HG03354 (cell line): ENCODE results near the gene POU6F2.

Source experiments
- ATAC-seq: cut with Tn5 transposase; IDR thresholded peaks from one replicate; pipeline ENCODE4 v1.9.1; 2021; ENCODE audit warnings: mild to moderate bottlenecking; ENCODE audit not compliant: unreplicated experiment, poor library complexity, severe bottlenecking

POU6F2 gene

DNA sequence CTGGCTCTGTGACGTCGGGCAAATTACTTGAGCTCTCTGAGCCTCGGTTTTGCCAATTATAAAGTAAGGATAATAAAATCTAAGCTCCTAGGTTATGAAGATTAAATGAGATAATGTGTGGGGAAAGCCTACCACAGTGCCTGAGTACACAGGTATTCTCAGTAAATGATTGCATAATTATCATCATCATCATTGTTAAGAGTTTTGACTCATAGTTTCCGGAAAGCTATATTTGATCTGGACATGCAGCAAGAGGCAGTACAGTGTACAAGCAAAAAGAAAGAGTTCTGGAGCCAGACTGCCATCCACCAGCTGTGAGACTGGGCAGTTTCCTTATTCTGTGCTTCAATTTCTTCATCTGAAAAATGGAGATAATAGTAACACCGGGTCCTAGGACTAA is 432.9 kb downstream of the POU6F2 start:
- ATAC-seq: no peak

DNA sequence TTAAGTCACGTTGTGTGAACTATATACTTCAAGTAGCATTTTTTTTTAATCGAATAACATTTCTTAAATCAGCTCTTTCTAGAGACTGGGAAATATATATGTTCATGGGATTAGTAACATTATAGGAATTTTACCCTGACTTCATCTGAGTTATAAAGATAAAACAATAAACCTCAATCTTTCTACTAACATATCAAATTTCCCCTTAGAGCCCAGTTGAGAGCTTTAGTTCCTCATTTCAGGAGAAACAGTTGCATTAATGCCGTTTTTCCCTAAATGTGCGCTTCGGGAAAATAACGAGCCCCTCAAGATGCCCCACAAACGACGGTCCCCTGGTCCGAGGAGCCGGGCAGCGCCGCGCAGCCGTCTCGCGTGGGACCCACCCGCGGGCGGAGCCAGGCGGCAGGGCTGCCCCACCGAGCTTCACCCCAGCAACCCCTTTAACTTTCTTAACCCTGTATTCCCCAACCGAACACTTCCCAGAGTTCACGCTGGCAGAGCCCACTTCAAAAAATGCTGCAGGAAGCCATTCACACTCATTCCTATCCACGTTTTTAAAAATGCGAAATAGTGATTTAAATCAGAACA is 436.0 kb downstream of the POU6F2 start:
- ATAC-seq: peak; percentile 16

DNA sequence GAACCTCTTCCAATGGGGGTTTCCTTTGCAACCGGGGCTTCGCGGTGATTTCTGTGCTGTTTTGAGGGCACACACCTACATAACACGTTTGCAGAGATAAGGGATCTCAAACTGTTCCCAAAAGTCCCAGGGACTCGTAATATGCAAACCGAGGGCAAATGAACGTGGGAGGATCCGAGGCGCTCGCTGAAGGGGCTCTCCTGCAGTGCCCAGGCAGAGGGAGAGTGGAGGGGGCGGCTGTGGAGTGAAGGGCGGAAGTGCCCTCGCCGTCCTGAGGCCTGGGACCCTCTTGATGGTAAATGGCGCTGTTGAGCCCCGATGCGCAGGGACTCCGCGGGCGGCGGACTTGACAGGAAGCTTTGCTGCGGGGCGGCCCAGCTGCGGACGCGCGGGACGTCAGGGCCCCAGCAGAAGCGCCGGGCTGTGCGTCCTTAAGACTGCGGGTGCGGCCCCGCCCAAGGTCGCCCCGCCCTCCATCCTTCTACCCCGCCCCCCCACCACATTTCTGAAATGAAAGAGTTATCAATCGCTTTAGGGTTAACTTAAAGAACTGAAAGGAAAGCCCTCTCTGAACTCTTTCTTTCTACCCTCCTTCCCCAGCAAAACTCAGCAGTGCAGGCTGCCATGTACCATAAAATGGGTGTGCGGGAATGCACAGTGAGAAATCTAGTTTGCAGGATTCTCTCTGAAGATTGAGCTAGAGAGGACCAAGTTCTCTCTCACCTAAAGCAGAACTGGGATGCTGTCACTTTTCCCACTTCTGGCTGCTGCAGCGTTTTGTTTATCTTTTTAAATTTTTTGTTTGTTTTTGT is 436.7 kb downstream of the POU6F2 start:
- ATAC-seq: peak; percentile 93

DNA sequence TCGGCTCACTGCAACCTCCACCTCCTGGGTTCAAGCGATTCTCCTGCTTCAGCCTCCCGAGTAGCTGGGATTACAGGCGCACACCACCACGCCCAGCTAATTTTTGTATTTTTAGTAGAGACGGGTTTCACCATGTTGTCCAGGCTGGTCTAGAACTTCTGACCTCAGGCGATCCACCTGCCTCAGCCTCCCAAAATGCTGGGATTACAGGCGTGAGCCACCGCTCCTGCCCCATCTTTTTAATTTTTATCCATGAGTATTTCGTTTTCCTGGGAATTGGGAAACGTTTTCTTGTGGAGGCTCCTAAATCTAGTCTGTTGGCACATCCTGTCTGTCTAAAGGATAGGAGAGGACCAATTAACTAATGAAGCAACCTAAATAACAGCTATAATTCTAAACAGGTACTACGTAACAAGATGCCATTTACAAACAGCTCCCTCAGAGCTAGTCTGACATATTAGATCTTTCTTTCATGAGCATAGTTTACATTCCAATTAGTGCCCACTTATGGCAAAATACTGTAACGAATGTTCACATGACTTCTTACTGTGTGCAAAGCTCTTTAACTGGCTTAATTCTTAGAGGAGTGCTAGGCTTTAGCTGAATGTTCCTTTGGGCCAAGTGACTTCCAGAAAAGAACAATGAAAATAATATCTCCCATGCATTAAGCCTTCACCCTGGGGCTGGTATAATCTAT is 437.5 kb downstream of the POU6F2 start:
- no peak for ATAC-seq

DNA sequence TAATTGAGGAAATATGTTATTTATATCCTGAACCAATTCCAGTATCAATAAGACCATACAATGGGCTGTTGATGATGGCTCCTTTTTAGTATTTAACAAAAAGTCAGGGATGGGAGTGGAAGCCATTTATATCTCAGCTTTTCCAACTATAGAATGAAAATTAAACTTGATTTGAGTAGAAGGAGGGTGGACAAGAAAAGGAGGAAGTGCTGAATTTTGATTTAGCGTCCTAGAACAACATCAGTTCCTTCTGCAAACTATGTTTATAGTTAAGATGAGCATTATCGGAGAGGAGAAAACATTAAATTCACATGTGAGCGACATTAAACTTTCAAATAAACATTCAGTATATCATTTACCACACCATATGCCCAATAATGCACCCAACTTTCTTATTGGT is 439.2 kb downstream of the POU6F2 start:
- no peak for ATAC-seq

DNA sequence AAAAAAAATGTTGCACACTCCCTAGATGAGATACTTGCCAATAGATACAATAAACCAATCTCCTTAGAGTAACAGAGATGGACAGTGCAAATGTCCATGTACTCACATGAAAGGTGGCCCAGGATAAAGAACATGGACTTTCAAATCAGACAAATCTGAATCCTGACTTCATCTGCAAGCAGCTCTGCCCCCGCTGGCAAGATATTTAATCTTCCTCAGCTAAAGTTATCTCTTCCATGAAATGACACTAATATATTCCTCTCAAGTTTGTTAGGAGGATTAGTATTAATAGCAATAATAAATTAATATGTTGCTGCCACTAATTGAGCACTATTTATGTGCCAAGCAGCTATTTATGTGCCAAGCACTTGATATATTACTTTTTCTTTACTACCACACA is 439.9 kb downstream of the POU6F2 start:
- no peak for ATAC-seq

DNA sequence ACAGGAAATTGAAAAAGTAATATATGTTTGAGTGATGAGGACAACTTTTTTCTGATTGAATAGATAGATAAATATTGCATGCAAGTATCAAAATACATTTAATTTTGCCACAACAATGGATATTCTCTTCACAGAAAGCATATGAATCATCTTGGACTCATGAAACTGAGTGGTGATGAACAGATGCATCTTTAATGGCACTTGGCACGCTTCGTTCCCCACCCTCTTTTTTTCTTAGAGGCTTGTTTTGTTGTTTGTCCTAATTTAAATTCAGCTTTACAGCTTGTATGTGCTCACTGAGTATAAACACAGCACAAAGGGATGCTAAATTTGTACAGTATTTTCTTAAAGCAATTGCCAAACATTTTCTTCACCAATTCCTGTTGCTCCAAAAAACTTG is 443.5 kb downstream of the POU6F2 start:
- ATAC-seq: no peak

DNA sequence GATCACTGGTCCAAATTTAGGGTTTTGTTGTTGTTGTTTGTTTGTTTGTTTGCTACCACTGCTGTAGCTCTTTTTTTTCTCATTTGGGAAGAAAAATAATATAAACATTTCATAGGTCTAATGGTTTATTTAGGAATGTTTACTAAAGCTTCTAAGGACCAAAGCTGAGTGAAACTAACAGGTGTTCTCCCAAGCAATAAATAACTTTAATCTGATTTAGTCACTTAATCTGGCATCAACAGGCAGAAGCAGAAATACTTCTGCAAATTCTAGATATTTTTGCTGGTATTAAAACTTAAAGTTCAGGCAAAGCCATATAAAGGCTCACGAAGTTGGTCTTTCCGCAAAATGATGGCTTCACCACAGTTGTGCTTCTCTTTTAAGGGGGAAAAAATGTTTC is 444.0 kb downstream of the POU6F2 start:
- no peak for ATAC-seq

DNA sequence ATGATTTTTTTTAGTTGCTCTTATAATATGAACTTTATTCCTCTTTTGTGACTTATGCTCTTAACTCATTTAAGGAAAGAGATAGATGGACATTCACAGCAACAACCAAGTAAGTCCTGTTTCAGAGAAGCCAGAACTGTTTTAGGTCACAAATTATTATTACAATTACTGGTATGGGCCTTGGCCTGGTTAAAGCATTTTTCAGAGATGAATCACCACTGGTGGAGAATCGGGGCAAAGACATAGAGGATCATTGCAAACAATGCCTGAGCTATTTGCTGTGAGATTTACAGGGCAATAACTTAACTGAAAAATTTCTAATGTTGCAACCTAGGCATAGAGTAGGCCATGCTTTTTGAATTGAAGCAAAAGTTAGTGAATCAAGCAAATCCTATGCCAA is 450.5 kb downstream of the POU6F2 start:
- ATAC-seq: no peak

DNA sequence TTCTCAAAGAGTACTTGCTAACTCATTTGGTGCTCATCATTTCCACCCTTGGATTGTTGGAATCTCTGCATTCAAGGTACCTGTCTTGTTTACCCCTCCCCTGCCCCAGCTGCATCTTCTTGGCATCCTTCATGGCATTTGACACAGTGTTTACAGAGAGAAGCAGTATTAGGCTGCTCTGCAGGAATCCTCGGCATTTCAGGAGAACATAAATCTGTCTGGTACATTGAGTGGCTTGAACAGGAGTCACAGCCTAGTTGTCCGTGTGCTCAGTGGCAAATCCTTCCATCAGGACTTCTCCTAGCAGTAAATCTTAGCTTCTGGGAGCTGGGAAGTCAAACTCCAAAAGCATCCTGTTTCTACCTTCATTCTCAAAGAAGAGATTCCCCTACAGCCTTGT is 451.7 kb downstream of the POU6F2 start:
- ATAC-seq: no peak

DNA sequence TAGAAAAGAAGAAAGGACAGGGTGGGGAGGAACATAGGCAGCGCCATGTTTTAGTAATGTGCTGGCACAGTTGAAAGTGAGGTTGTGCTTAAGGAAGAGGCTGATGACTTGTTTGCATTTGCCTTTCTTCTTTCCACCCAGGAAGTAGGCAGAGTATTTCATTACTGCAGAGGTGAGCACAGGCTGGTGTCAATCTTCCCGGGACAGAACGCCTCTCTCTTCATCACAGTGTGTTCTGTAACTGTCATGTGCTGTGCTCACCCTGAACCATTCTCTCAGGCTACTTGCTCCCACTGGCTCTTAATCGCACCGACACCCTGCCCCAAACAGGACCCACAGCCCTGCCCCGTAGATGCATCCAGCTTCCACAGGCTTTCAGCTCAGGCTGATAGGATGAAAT is 452.7 kb downstream of the POU6F2 start:
- ATAC-seq: no peak

DNA sequence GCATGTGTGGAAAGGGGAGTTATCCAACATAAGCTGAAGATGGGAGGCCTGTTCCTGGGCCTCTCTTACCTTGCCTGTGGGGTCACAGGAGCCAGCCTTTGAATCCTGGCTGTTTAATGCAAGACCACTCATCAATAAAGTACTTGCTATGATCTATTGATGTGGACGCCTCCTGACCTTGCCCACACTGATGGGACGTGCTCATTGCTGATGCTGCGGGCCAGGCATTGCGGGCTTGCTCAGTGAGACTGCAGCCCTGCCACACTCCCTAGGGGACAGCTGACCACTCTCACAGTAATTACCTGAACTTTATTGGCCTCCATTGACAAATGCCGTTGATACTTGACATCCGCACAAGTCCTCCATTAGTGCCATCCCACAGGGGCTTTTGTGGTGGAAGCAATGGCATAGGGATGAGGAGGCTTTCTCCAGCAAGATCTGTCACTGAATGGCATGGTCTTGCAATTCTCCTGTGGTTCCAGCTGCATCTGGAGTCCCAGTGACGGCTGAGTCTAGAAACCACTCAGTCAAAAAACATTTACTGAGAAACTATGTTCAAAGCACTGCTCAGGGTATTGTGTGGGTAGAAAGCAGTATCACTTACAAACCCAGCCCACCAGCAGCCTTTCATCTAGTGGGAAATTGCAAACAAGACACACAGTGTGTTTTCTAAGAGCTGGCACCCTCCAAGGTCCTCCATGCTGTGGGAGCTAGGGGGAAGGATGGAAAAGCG is 453.4 kb downstream of the POU6F2 start:
- ATAC-seq: no peak

DNA sequence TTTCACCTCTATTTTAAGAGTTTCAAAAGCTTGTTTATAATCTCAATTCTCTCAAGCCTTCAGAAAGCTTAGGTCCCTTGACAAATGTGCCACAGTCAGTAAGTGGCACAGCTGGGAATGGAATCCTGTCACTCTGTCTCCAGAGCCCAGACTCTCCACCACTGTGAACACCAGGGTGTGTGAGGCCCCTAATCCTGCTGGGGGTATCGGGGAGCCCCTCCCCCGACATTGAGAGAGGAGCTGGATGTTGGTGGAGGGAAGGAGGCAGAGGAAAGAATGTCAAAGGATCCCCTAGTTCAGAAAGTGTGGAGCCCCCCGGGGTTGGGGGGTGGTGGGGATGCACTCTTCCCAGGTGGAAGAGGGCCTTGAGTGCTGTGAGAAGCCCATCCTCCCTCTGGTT is 454.7 kb downstream of the POU6F2 start:
- no peak for ATAC-seq

DNA sequence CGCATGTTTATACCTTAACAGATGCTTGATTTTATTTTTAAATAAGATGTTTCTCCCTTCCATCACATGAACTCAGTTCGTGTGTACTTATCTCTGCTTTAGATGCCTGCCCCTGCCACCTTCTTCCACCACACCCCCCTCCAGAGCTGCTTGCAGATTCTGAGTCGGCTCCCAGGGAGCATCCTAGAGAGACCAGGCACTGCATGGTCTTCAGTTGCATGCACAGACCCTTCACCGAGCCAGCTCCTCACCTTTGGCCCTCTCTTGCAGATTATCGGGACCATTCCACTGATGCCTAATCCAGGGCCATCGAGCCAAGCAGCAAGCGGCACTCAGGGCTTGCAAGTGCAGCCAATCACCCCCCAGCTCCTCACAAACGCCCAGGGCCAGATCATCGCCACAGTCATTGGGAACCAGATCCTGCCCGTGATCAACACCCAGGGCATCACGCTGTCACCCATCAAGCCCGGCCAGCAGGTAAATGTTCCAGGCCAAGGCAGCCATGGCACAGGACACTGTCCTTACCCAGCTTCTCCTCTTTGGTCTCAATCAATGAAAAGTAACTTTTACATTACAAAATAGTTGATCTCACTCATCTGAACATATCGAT is 455.2 kb downstream of the POU6F2 start:
- ATAC-seq: no peak

DNA sequence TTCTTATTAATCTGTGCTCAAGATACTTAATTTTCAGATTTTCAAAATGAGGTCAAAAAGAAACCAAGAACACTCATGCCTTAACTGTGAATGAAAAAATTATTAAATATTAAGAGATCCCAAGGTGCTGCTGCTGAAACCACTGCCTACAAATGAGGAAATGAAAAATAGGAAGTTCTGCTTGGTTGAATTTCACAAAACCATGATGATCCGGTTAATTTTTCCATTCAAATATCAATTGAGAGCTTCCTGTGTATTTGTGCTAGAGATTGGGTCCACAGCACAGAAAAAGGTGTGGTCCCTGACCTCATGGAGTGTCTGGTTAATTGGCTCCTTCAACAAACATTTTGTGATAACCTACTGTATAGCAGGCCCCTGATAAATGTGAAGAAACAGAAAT is 455.8 kb downstream of the POU6F2 start:
- ATAC-seq: no peak

DNA sequence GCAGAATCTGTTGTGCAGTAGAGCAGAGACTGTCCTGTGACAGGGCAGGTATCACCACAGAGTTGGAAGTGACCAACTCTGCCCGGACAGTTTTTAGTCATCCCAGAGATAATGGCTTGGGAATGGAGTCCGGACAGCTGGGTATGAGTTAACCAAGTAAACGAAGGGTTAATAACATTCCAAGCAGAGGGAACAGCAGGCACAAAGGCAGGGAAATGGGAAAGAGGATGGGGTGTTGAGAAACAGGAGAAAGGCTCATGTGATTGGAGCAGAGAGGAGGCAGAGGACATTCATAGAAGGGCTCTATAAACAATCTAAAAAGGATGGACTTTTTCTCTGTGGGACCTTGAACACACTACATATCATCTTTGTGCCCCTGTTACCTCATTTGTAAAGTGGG is 456.3 kb downstream of the POU6F2 start:
- ATAC-seq: no peak

DNA sequence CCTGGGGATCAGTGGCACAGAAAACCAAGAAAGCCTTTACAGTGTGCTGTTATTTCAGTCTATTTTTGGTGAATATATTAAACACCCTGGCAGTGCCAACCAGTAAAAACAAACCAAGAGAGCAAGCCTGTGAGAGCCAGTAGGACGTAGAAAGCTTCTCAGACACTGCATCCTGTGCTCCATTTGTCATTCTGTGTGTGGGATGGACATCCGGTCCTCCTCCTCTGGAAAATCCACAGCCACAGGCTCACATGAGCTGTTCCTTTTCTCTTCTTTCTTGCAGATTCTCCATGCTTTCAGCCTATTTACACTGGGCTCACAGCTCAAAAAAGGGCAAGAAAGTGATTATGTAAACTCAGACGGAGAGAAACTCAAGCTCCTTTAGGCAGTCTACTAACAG is 468.8 kb downstream of the POU6F2 start:
- no peak for ATAC-seq

DNA sequence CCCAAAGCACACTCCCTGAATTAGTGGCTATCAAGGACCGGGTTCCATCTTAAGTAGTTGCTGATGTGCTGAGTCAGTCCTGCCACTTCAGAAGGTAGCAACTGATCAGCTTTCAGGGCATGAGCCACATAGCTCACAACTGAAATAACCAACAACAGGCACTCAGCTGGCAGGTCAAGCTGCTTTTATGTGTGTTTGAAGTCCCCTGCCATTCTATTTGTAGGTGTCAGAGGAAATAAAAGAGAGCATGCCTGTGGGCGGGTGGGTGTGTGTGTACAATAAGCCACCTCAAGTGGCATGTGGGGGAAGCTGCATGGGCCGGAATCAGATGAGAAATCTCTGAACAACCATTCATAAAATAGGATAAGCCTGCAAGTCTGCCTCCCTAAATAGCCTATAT is 474.2 kb downstream of the POU6F2 start:
- ATAC-seq: no peak

DNA sequence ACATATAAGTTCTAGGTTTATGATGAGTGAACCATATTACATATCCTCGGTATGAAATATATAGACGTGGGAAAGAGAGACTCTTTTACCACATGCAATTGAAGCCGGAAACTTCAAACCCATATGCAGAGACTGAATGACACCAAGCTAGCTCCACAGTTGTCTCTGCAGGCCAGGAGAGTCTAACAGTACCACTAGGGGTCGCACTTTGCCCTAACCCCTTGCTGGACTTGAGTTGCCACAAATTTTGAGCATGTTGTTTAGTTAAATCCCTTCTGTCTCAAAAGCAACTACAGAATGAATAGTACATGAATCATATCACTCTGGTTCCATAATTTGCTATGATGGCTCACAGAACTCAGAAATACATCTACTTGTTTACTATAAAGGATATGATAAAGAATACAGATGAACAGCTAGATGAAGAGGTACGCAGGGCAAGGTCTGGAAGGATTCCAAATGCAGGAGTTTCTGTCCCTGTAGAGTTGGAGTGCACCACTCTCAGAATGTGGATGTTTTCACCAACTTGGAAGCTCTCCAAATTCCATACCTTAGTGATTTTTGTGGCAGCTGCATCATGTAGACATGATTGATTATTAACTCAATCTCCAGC is 476.1 kb downstream of the POU6F2 start:
- ATAC-seq: peak; percentile 94
